ENCODE results near the gene PCDHA2.
A peak's percentile ranks its signal among the peaks of the same experiment; 100 is the strongest.
"Not testable (repeated sequence)": the region's sequence is repeated elsewhere in the genome, so short reads cannot be mapped to it uniquely, and the experiment has no call there.

PCDHA2 gene

DNA sequence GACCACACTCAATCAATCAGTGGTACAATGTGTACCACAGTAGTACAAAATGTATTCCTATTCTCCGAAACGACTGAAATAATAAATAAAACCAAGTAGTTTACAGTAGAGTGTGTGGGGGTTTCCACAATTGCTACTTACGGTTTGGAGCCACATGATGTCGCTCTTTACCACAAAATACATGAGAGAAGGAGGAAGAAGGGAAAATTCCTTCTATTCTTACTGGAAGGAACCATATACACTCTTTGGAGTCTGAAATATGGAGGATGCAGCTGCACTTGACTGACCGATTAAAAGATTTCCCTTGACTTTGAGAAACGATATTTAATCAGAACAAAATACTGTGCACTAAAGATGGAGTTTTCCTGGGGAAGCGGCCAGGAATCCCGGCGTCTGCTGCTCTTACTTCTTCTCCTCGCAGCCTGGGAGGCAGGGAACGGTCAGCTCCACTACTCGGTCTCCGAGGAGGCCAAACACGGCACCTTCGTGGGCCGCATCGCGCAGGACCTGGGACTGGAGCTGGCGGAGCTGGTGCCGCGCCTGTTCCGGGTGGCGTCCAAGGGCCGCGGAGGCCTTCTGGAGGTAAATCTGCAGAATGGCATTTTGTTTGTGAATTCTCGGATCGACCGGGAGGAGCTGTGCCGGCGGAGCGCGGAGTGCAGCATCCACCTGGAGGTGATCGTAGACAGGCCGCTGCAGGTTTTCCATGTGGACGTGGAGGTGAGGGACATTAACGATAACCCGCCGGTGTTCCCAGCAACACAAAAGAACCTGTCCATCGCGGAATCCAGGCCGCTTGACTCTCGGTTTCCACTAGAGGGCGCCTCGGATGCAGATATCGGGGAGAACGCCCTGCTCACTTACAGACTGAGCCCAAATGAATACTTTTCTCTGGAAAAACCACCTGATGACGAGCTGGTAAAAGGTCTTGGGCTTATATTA, 12.5 kb downstream of the PCDHA2 start, which contains the start of gene PCDHA4:
Gene PCDHA4, plus strand, starts transcription at position 235 of the 942 bp plus-strand sequence.
- no peak within 1 kb of the TSS for H3K4me3 ChIP-seq (ENCODE audit: low read length)
- TF ChIP-seq, protein P1, sequence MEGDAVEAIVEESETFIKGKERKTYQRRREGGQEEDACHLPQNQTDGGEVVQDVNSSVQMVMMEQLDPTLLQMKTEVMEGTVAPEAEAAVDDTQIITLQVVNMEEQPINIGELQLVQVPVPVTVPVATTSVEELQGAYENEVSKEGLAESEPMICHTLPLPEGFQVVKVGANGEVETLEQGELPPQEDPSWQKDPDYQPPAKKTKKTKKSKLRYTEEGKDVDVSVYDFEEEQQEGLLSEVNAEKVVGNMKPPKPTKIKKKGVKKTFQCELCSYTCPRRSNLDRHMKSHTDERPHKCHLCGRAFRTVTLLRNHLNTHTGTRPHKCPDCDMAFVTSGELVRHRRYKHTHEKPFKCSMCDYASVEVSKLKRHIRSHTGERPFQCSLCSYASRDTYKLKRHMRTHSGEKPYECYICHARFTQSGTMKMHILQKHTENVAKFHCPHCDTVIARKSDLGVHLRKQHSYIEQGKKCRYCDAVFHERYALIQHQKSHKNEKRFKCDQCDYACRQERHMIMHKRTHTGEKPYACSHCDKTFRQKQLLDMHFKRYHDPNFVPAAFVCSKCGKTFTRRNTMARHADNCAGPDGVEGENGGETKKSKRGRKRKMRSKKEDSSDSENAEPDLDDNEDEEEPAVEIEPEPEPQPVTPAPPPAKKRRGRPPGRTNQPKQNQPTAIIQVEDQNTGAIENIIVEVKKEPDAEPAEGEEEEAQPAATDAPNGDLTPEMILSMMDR (conservative IDR thresholded peaks at IDR 0.05; ENCODE audit: low read depth, low read length), result peak; percentile 30
- DNase-seq (ENCODE audit: low read depth), result no peak

DNA sequence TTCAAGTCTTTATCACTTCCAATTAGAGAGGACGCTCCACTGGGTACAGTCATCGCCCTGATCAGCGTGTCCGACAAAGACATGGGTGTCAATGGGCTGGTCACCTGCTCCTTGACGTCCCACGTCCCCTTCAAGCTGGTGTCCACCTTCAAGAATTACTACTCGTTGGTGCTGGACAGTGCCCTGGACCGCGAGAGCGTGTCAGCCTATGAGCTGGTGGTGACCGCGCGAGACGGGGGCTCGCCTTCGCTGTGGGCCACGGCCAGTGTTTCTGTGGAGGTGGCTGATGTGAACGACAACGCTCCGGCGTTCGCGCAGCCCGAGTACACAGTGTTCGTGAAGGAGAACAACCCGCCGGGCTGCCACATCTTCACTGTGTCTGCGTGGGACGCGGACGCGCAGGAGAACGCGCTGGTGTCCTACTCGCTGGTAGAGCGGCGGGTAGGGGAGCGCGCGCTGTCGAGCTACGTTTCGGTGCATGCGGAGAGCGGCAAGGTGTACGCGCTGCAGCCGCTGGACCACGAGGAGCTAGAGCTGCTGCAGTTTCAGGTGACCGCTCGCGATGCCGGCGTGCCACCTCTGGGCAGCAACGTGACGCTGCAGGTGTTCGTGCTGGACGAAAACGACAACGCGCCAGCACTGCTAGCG, 13.7 kb downstream of the PCDHA2 start:
- DNase-seq (ENCODE audit: low read depth); H3K4me3 ChIP-seq (ENCODE audit: low read length): not testable (repeated sequence)

GRCh38 chr5:140808889-140809291, 14.2 kb downstream of the PCDHA2 start:
- TF ChIP-seq, protein P1 (conservative IDR thresholded peaks at IDR 0.05; ENCODE audit: low read depth, low read length), result no peak
- DNase-seq (ENCODE audit: low read depth), result no peak
- no peak overlapping the region for H3K4me3 ChIP-seq (ENCODE audit: low read length)

- DNase-seq (ENCODE audit: low read depth), result no peak
- TF ChIP-seq, protein P1 (conservative IDR thresholded peaks at IDR 0.05; ENCODE audit: low read depth, low read length), result peak; percentile 64
These were observed 27.0 kb downstream of the PCDHA2 start, which contains the start of gene PCDHA5 for GRCh38 chr5:140821375-140822280. TSS of gene PCDHA5 (plus strand) at chr5:140821613.

DNA sequence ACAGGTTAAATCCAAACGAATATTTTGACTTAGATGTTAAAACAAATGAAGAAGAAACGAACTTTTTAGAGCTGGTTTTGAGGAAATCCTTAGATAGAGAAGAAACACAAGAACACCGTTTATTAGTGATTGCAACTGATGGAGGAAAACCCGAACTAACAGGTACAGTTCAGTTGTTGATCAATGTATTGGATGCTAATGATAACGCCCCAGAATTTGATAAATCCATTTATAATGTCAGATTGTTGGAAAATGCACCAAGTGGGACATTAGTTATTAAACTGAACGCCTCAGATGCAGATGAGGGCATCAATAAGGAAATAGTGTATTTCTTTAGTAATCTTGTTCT, 27.6 kb downstream of the PCDHA2 start:
- DNase-seq (ENCODE audit: low read depth), result no peak
- TF ChIP-seq, protein P1 (conservative IDR thresholded peaks at IDR 0.05; ENCODE audit: low read depth, low read length), result no peak
- no peak overlapping the region for H3K4me3 ChIP-seq (ENCODE audit: low read length)

More at GRCh38 chr5:140821375-140822280, 27.0 kb downstream of the PCDHA2 start, which contains the start of gene PCDHA5:
- H3K4me3 ChIP-seq (ENCODE audit: low read length), result no peak within 1 kb of the TSS

- H3K4me3 ChIP-seq (ENCODE audit: low read length); DNase-seq (ENCODE audit: low read depth): not testable (repeated sequence)
These were observed 28.3 kb downstream of the PCDHA2 start for GRCh38 chr5:140822969-140823368.

DNA sequence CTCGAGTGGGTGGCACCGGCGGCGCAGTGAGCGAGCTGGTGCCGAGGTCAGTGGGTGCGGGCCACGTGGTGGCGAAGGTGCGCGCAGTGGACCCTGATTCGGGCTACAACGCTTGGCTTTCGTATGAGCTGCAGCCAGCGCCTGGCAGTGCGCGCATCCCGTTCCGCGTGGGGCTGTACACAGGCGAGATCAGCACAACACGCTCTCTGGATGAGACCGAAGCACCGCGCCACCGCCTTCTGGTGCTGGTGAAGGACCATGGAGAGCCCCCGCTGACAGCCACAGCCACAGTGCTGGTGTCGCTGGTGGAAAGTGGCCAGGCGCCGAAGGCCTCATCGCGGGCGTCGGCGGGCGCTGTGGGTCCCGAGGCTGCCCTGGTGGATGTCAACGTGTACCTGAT, 28.8 kb downstream of the PCDHA2 start:
- no peak for DNase-seq (ENCODE audit: low read depth)
- H3K4me3 ChIP-seq (ENCODE audit: low read length), result no peak overlapping the region
- TF ChIP-seq, protein P1 (conservative IDR thresholded peaks at IDR 0.05; ENCODE audit: low read depth, low read length), result no peak

Data from retinal pigment epithelial cell (primary cell).